ENCODE measurements around the gene PCP2. TPM values are rescaled to one million over a fixed set of nuclear protein-coding genes. Genes with fewer than 3 reads are reported as not detected.

Gene PCP2
- total and polyA plus RNA-seq, 2 donors: 1.9 to 9.4 TPM

DNA sequence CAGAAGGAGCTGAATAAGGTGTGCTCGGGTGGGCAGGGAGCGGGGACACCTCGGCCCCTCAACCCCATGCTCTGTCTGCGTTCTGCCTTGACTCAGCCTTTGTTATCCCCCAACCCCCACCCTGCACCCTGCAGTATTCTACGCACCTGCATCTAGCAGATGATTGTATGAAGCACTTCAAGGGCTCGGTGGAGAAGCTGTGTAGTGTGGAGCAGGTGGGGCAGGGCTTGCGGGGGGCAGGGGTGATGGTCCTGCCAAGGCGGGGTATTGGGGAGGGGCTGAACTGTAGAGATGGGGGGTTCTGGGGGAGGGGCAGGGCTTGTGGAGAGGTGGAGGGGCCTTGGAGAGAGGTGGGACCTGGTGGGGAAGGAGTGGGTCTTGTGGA, 9.5 kb upstream of the PCP2 start:
- H3K36me3 ChIP-seq (ENCODE audit: control insufficient read depth in 2 of 2, insufficient read depth in 2 of 2, low read length in 1 of 2): peaks cover 71% of the 10 kb centered on the region in 2 donors

DNA sequence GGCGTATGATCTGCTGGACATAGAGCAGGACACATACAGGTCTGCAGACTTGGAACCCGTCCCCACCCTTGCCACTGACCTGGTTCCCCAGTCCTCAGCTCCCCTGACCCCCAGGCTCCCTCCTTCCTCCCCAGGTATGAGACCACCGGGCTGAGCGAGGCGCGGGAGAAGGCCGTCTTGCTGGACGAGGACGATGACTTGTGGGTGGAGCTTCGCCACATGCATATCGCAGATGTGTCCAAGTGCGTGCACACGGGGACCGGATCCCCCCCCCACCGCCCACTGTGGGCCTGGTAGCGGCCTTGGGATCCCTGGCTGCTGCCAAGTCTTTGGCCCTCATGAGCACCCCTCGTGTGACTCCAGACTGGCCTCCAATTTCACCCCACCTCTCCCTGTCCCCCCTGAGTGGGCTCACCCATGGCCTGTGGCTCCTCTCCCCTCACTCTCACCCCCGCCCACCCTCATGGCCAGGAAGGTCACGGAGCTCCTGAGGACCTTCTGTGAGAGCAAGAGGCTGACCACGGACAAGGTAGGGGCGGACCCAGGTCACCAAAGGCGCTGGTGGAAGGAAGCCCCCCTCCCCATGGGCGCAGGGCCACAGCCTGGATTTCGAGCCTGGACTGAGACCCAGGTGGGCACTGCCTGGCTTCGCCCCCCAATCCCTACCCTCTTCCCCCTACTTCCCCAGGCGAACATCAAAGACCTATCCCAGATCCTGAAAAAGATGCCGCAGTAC, 8.9 kb upstream of the PCP2 start:
- Histone ChIP-seq H3K4me3 (ENCODE audit: low read length in 2 of 2) (no peak overlapping the region), H3K27me3 (ENCODE audit: control insufficient read depth in 2 of 2, insufficient read depth in 1 of 2, low read length in 1 of 2) (no peaks in the 10 kb centered on the region), H3K9me3 (ENCODE audit: control insufficient read depth in 2 of 2, insufficient read depth in 1 of 2, low read length in 1 of 2) (peaks cover 1 to 23% of the 10 kb centered on the region in 2 donors), H3K4me1 (ENCODE audit: control insufficient read depth in 2 of 2, insufficient read depth in 2 of 2, low read length in 2 of 2) (peaks cover 39 to 90% of the 10 kb centered on the region in 2 donors), H3K27ac (ENCODE audit: low read depth in 1 of 2, low read length in 1 of 2) (peak overlapping the region; percentile 69 to 96), H3K36me3 (ENCODE audit: control insufficient read depth in 2 of 2, insufficient read depth in 2 of 2, low read length in 1 of 2) (peaks cover 65 to 67% of the 10 kb centered on the region in 2 donors)
- DNase-seq (ENCODE audit: low read depth in 6 of 9, low spot score in 9 of 9): no peak
- 96% methylated on average over 27 of the region's 27 CpGs for WGBS

More for the DNA sequence above, 9.5 kb upstream of the PCP2 start:
- Histone ChIP-seq H3K4me3 (ENCODE audit: low read length in 2 of 2) (no peak overlapping the region), H3K9me3 (ENCODE audit: control insufficient read depth in 2 of 2, insufficient read depth in 1 of 2, low read length in 1 of 2) (peaks cover 1 to 23% of the 10 kb centered on the region in 2 donors), H3K27ac (ENCODE audit: low read depth in 1 of 2, low read length in 1 of 2) (peak overlapping the region; percentile 69 to 96), H3K4me1 (ENCODE audit: control insufficient read depth in 2 of 2, insufficient read depth in 2 of 2, low read length in 2 of 2) (peaks cover 35 to 84% of the 10 kb centered on the region in 2 donors), H3K27me3 (ENCODE audit: control insufficient read depth in 2 of 2, insufficient read depth in 1 of 2, low read length in 1 of 2) (no peaks in the 10 kb centered on the region)
- DNase-seq (ENCODE audit: low read depth in 6 of 9, low spot score in 9 of 9): peak; percentile 69 to 93 (median 79)
- WGBS: 37% methylated on average over 8 of the region's 8 CpGs

DNA sequence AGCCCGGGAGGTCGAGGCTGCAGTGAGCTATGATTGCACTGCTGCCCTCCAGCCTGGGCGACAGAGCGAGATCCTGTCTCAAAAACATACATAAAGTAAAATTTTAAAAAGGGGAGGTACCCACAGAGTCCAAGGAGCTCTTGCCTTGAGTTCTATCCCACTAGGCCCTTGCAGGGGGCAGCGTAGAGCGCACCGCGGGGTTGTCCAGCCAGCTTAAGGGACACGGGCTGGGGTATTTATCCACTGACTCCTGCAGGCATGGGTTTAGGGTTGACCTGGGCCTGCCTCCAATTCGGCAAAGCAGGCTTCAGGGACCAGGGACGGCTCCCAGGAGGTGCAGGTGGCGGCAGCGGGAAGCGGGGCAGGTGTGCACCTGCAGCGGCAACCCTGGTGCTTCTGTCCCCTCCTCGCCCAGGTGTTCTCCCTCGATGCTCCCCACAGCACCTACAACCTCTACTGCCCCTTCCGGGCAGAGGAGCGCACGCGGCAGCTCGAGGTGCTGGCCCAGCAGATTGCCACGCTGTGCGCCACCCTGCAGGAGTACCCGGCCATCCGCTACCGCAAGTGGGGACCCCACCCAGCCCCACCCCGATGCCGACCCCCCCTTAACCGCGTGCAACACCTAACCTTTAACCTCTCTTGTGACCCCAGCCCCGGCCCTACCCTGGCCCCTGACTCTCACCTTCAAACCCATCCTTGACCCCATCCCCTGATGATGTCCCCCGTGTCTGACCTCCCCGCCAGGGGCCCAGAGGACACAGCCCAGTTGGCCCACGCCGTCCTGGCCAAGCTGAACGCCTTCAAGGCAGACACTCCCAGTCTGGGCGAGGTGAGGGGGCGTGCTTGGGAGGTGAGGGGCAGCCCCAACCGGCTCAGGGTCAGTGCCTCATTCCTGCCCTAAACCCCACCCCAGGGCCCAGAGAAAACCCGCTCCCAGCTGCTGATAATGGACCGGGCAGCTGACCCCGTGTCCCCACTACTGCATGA, 8.1 kb upstream of the PCP2 start:
- H3K4me1 ChIP-seq (ENCODE audit: control insufficient read depth in 2 of 2, insufficient read depth in 2 of 2, low read length in 2 of 2): peaks cover 40 to 90% of the 10 kb centered on the region in 2 donors
- no peak for DNase-seq (ENCODE audit: low read depth in 6 of 9, low spot score in 9 of 9)
- no peak overlapping the region for H3K4me3 ChIP-seq (ENCODE audit: low read length in 2 of 2)
- peaks cover 57 to 59% of the 10 kb centered on the region in 2 donors for H3K36me3 ChIP-seq (ENCODE audit: control insufficient read depth in 2 of 2, insufficient read depth in 2 of 2, low read length in 1 of 2)
- peaks cover 1 to 25% of the 10 kb centered on the region in 2 donors for H3K9me3 ChIP-seq (ENCODE audit: control insufficient read depth in 2 of 2, insufficient read depth in 1 of 2, low read length in 1 of 2)
- 97% methylated on average over 43 of the region's 43 CpGs for WGBS
- H3K27ac ChIP-seq (ENCODE audit: low read depth in 1 of 2, low read length in 1 of 2): peak overlapping the region in 1 of 2 donors; percentile 11
- no peaks in the 10 kb centered on the region for H3K27me3 ChIP-seq (ENCODE audit: control insufficient read depth in 2 of 2, insufficient read depth in 1 of 2, low read length in 1 of 2)

DNA sequence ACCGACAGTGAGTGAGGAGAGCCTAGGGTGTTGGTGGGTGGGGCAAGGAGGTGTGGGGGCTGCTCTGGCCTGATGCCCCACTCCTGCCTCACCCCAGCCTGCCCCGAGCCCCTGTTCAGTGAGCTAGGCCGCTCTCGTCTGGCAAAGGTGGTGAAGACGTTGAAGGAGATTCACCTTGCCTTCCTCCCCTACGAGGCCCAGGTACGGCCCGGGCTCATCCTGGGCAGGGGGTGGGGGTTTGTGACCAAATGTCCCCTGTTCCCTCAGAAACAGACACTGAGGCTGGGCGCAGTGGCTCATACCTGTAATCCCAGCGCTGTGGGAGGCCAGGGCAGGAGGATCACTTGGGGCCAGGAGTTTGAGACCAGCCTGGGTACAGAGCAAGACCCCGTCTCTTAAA, 7.3 kb upstream of the PCP2 start:
- Histone ChIP-seq H3K4me1 (ENCODE audit: control insufficient read depth in 2 of 2, insufficient read depth in 2 of 2, low read length in 2 of 2) (peaks cover 45 to 87% of the 10 kb centered on the region in 2 donors), H3K27ac (ENCODE audit: low read depth in 1 of 2, low read length in 1 of 2) (no peak overlapping the region), H3K4me3 (ENCODE audit: low read length in 2 of 2) (no peak overlapping the region), H3K27me3 (ENCODE audit: control insufficient read depth in 2 of 2, insufficient read depth in 1 of 2, low read length in 1 of 2) (no peaks in the 10 kb centered on the region), H3K36me3 (ENCODE audit: control insufficient read depth in 2 of 2, insufficient read depth in 2 of 2, low read length in 1 of 2) (peaks cover 50 to 51% of the 10 kb centered on the region in 2 donors), H3K9me3 (ENCODE audit: control insufficient read depth in 2 of 2, insufficient read depth in 1 of 2, low read length in 1 of 2) (peaks cover 1 to 29% of the 10 kb centered on the region in 2 donors)
- WGBS: 99% methylated on average over 11 of the region's 11 CpGs
- no peak for DNase-seq (ENCODE audit: low read depth in 6 of 9, low spot score in 9 of 9)

DNA sequence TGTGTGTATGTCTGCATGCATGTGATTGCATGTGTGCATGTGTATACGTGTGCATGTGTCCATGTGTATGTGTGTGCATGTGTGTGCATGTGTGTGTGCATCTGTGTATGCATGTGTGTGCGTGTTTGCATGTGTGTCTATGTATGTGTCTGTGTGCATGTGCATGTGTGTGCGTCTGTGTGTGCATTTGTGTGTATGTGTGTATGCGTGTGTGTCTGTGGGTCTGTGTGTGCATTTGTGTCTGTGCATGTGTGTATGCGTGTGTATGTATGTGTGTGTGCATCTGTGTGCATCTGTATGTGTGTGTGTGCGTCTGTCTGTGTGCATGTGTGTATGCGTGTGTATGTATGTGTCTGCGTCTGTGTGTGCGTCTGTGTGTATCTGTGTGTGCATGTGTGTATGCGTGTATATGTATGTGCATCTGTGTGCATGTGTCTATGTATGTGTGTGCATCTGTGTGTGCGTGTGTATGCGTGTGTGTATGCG, 6.4 kb upstream of the PCP2 start:
- WGBS: 97% methylated on average over 13 of the region's 13 CpGs
- no peak overlapping the region for H3K4me3 ChIP-seq (ENCODE audit: low read length in 2 of 2)
- no peak overlapping the region for H3K27ac ChIP-seq (ENCODE audit: low read depth in 1 of 2, low read length in 1 of 2)
- H3K27me3 ChIP-seq (ENCODE audit: control insufficient read depth in 2 of 2, insufficient read depth in 1 of 2, low read length in 1 of 2): no peaks in the 10 kb centered on the region
- DNase-seq (ENCODE audit: low read depth in 6 of 9, low spot score in 9 of 9): no peak
- H3K4me1 ChIP-seq (ENCODE audit: control insufficient read depth in 2 of 2, insufficient read depth in 2 of 2, low read length in 2 of 2): peaks cover 42 to 78% of the 10 kb centered on the region in 2 donors
- H3K36me3 ChIP-seq (ENCODE audit: control insufficient read depth in 2 of 2, insufficient read depth in 2 of 2, low read length in 1 of 2): peaks cover 42 to 46% of the 10 kb centered on the region in 2 donors
- peaks cover 1 to 26% of the 10 kb centered on the region in 2 donors for H3K9me3 ChIP-seq (ENCODE audit: control insufficient read depth in 2 of 2, insufficient read depth in 1 of 2, low read length in 1 of 2)

DNA sequence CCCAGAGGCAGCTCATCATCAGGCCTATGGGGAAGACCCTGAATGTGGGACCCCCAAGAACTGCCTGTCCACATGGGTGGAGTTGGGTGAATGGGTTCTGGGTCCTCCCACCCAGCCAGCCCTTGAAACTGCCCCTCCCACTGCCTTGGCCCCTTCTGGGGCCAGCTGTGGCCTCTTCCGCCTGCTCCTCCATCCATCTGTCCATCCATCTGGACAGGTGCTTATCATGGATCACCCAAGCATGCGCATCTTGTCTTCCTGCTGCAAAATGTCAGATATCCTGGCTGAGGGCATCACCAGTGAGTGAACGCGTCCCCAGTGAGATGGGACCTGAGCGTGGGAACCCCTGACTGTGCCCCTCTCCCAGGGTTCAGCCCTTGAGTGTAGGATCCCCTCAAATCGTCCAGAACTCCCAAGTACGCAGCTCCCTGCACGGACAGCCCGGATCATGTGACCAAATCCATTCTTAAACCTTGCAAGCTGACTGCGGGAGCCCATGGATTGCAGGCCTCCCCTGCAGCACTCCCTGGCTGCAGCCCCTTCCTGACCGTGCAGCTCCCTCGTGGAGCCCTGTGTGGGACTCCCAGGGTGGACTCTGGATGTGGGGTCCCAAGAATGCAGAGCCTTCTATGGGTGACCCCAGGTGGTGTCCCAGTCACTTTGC, 5.4 kb upstream of the PCP2 start:
- Histone ChIP-seq H3K4me3 (ENCODE audit: low read length in 2 of 2) (no peak overlapping the region), H3K36me3 (ENCODE audit: control insufficient read depth in 2 of 2, insufficient read depth in 2 of 2, low read length in 1 of 2) (peaks cover 35 to 38% of the 10 kb centered on the region in 2 donors), H3K4me1 (ENCODE audit: control insufficient read depth in 2 of 2, insufficient read depth in 2 of 2, low read length in 2 of 2) (peaks cover 46 to 72% of the 10 kb centered on the region in 2 donors), H3K27ac (ENCODE audit: low read depth in 1 of 2, low read length in 1 of 2) (no peak overlapping the region), H3K9me3 (ENCODE audit: control insufficient read depth in 2 of 2, insufficient read depth in 1 of 2, low read length in 1 of 2) (peaks cover 1 to 17% of the 10 kb centered on the region in 2 donors), H3K27me3 (ENCODE audit: control insufficient read depth in 2 of 2, insufficient read depth in 1 of 2, low read length in 1 of 2) (no peaks in the 10 kb centered on the region)
- no peak for DNase-seq (ENCODE audit: low read depth in 6 of 9, low spot score in 9 of 9)
- WGBS: 97% methylated on average over 12 of the region's 12 CpGs

DNA sequence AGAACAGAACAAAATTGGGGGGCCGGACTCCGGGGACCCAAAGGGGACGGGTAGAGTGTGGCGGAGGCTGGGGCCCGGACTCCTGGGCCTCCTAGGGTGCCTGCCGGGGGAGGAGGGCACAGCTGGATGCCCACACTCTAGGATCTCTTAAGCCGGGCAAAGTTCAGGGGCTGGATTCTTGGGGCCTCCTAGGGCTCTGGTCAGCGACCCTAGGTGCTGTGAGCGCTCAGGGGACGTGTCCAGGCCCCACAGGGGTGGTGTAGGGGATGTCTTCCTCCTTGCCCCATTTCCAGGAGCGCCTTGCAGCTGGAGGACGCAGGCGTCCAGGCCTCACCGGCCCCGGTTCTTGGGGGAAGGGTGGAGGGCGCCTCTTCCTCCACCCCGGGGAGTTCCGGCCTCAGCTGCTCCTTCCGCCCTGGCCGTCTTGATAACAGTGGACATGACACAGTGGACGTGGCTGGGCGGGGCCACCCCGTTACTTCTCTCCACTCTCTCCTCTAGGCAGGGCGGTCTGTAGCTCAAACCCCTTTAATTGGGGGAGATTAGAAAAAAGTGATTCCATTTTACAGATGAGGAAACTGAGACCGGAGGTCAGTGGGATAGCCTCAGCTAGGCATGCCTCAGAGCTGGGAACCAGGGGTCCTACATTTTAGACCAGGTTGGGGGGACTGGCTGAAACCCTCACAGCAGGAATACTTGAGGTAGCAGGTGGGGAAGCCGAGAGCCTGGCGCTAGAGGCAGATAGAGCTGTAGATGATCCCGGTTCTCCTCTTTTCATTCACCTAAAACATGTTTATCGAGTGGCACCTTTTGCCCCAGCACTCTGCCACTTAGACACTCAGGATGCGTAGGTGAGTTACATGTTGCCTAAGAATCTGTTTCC, 4.1 kb upstream of the PCP2 start:
- 51% methylated on average over 30 of the region's 30 CpGs for whole genome bisulfite sequencing
- DNase-seq (ENCODE audit: low read depth in 6 of 9, low spot score in 9 of 9): peak in 2 of 9 donors; percentile 23 to 53
- H3K36me3 ChIP-seq (ENCODE audit: control insufficient read depth in 2 of 2, insufficient read depth in 2 of 2, low read length in 1 of 2): peaks cover 34 to 38% of the 10 kb centered on the region in 2 donors

More for the DNA sequence above, 4.1 kb upstream of the PCP2 start:
- peaks cover 1 to 9% of the 10 kb centered on the region in 2 donors for H3K9me3 ChIP-seq (ENCODE audit: control insufficient read depth in 2 of 2, insufficient read depth in 1 of 2, low read length in 1 of 2)
- H3K4me3 ChIP-seq (ENCODE audit: low read length in 2 of 2): peak overlapping the region; percentile 86 to 96
- peaks cover 41 to 71% of the 10 kb centered on the region in 2 donors for H3K4me1 ChIP-seq (ENCODE audit: control insufficient read depth in 2 of 2, insufficient read depth in 2 of 2, low read length in 2 of 2)
- H3K27ac ChIP-seq (ENCODE audit: low read depth in 1 of 2, low read length in 1 of 2): peak overlapping the region; percentile 86 to 92
- H3K27me3 ChIP-seq (ENCODE audit: control insufficient read depth in 2 of 2, insufficient read depth in 1 of 2, low read length in 1 of 2): no peaks in the 10 kb centered on the region
